Central memory CD4-positive, alpha-beta T cell (primary cell): ENCODE measurements around the gene COL13A1.

ENCODE experiments used
- DNase-seq: peaks from one replicate; pipeline ENCODE4 v3.0.0; 2022

Gene COL13A1

DNA sequence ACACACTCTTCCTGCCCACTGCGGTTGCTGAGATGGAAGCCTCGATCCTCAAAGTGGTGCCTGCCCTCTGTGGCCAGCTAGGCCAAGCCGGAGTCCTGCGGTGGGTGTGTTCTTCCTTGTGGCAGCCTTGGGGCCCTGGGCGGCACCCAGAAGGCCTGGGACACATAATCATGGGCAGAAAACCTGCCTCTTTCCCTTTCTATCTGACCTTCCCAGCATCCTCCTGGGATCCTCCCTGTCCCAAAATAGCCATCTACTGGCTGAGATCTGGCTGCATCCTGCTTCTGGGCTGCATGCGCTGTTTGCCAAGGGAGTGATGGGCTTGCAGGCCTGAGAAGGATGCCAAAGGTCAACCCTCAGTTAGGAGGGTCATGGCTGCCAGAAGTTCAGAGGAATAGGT is 23.9 kb downstream of the COL13A1 start:
- DNase-seq = no peak

DNA sequence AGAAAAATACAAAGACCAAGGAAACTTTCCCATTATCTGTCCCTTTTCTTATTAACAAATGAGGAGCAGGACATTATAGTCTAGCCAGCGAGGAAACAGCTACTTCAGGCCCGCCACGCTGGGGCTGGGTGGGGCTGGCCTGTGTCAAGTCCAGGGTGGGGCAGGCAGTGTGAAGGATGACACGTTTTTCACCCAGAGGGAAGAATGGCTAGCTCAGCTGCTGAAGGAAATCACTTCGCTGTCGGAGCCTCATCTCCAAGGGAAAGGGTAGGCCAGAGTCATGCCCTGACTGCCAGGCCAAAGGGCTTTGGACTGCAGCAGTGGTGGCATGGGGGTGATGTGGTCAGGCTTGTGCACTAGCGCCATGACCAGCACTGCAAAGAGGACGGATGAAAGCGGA is 24.4 kb downstream of the COL13A1 start:
- no peak for DNase-seq

DNA sequence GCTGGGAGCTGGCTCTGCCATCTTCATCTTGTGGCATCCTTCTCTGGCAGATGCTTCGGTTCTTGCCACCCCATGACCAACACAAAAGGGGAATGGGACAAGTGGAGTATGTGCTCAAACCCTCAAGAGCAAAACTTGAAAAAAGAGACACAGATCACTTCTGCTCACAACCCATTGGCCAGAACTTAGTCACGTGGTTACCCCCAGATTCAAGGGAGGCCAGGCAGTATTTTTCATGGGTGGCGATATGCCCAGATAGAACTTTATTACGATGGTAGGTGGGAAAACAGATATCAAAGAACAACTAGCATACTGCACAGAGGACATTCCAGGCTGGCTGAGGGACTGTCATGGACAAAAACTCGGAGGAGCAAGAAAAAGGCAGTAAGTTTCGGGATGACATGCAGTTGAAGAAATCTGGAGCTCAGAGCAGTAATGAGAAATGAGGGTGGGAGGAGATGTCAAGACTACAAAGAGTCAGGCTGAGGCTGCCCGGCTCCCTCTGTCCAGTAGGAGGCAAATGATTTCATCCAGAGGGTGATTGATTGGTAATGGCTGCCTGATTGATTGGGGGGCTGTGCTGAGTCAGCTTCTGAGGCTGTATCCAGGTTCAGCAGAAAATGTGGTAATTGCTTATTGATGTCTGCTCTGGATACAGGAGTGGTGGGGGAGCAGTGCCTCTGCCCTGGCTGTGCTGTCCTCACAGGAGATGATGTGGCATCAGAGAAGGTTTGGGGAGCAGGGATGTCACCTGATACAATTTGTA is 25.3 kb downstream of the COL13A1 start:
- DNase-seq = no peak

DNA sequence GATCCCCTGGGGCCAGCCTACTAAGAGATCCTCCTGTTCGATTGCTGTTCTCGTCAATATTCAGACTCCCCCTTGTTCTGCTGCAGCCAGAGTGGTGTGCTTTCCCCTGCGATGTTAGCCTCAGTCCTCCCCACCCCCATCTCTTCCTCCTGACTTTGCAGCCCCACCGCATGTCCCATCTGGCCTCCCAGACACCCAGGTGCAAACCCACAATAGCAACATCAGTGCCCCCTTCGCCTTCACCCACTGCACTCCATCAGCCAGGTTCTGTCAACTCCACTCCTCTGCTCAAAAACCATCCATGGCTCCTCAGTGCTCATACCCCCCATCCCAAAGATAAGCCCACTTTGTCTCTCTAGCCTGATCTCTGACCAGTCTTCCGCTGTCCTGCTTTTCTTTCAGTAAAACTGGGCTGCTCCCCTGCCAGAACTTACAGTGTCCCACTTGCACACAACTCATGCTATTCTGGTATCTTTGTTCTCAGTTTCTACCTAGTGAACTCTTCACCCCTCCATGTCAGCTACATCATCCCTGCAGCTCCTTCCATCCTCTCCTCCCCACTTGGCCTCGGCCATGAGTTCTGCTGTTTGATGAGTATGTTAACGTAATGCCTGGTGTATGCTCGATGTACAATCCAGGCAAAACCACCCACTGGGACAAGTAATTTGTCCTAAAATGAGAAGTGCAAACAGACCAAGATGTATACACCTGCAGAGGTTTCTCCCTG is 26.6 kb downstream of the COL13A1 start:
- no peak for DNase-seq

DNA sequence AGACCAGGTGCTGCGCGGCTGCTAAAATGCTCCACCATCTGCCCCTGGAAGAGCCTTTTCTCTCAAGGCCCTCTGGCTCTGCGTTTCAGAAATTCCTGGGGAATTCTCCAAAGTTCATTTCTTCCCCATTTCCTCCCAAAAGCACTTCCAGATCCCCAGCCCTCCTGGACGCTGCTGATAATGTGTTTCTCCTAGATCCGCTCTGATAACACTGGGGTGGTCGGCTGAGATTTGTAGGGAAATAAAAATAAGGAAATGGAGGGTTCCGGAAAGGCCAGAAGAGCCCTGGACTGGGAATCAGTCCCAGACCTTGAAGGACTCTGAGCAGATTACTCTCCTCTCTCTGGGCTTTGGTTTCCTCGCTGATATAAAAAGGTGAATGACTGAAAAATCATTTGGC is 28.1 kb downstream of the COL13A1 start:
- DNase-seq = no peak

DNA sequence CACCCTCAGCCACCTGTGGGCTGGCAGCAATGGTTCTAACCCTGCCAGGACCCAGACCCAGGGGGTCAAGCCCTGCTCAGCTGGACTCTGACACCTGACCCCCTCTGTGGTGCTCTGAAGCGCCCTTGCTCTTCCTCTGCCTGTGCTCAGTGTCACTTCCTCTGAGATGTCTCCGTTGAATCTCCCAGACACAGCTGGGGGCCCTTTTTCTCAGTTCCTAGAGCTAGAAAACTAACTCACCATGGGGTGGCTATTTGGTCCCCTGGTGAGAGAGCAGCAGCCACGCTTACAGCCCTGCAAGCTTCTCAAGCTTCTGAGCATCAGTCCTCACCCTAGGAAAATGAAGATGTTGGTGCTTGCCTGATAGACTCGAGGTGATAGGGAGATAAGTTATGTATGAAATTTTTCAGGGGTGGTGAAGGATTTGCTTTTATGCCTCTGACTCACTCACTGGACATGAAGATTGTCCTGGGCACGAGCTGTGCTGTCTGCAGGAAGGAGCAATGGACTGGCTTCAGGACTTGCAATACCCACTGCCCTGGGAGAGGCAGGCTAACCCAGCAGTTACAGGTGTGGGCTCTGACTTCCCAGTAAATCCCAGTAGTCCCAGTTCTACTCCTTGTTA is 29.6 kb downstream of the COL13A1 start:
- no peak for DNase-seq

DNA sequence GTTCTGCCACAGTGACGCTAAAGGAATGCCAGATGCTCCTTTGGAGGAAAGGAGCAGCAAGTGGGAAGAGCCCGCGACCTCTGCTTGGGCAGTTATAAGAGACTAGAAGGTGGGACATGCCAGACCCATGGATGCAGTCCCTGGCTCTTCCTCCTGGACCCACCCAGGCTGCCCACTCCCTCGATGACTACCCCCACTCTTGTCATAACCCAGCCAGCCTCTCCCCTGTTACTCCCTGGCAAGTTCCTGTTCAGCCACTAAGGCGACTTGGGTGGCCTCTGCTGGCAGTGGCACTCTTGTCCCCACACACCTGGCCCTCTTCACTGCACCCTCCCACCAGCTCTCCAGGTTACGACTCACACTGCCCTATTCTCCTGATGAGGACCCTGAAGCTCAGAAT is 33.5 kb downstream of the COL13A1 start:
- DNase-seq = no peak

DNA sequence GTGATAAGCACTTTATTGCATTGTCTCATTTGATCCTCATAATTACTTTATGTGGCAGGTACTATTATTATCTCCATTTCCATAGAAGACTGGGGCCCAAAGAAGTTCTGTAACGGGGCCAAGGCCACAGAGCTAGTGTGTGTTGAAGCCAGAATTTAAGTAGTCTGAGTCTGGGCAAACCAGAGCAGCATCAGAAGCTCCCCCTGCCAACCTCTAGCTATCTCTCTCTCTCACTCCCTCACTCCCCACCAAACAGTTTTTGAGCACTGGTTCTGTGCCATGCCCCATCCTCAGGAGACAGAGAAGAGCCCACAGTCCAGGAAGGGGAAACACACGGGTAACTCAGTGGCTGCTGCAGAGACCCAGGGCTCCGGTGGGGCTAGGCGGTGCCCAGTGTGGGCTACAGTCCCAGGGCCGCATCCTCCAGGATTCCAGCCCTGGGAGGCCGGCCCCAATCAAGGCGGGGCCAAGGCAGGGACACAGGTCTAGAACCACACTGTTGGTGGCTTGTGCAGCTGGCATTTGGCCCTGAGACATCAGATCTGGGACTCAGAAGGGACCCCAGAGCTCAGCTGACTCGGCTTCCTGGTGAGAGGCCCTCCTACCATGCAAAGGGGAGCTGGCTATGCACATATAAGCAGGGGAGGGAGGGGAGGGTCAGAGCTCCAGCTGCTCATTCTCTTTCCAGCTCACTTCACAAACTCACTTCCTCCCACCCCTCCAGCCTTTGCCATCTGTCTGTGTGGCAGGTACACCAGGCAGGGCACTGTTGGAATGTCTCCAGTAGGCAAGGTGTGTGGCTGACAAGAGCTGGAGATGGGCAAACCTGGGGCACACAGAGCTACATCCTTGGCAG is 34.4 kb downstream of the COL13A1 start:
- DNase-seq = no peak

DNA sequence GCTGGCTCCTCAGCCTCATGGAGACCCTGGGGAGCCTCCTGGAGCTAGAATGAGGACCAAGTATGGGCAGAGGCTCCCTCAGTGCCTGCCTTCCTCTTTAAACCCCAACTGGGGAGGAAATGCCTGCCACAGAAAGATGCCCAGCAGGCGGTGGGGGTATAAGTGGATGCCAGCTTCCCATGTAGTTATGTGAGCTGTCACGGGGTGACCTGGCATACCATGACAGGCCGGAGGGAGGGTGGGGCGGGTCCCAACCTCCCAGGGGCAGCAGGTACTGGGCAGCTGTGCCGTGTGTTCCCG is 35.0 kb downstream of the COL13A1 start:
- DNase-seq = no peak

DNA sequence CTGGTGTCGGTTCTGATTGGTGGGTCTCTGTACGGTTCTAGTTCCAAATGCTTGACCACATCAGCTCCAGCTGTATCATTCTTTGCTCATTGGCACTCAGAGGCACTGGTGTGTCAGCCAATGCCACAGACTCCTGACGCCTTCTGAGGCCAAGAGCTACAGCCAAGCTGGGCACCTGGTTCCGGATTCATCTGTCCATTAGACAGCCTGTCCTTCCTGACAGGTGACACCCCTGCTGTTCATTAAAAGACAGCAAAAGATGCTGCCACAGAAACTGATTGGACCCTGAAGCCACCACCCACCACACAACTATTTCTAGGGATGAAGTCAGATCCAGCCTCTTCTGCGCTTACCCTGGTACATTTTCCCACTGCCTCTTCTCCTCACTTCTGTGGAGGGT is 35.6 kb downstream of the COL13A1 start:
- no peak for DNase-seq

DNA sequence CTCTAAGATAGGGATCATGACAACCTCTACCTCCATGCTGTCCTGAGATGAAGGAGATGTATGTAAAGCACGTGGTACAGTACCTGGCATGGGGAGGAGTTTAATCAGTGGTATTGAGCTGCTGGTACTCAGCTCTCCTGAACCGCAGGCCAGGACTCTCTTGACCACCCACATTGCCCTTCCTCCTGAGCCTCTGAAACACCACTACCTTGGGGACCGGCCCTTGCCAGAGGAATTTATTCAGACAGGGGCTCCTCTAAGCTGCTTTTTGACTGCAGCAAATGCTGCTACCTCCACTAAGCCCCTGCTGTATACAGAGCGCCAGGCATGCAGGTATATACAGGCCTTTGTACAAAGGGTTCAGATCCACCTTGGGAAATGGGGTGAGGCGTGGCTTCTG is 36.7 kb downstream of the COL13A1 start:
- no peak for DNase-seq

DNA sequence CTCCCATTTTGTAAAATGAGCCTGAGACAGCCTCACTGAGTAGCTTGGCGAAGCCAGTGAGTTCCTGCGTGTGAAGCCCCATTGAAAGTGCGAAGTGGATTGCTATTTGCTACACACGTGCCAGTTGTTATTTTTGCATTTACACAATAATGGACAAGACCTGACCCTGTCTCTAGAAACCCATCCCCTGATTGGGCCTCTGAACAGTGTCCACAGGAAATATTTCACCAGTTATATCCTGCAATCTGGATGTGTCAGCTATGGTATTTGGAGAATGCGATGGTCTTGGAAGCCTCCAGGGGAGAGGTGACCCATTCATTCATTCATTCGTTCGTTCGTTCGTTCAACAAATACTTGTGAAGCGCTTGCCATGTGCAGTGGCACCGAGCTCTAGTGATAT is 37.1 kb downstream of the COL13A1 start:
- no peak for DNase-seq

DNA sequence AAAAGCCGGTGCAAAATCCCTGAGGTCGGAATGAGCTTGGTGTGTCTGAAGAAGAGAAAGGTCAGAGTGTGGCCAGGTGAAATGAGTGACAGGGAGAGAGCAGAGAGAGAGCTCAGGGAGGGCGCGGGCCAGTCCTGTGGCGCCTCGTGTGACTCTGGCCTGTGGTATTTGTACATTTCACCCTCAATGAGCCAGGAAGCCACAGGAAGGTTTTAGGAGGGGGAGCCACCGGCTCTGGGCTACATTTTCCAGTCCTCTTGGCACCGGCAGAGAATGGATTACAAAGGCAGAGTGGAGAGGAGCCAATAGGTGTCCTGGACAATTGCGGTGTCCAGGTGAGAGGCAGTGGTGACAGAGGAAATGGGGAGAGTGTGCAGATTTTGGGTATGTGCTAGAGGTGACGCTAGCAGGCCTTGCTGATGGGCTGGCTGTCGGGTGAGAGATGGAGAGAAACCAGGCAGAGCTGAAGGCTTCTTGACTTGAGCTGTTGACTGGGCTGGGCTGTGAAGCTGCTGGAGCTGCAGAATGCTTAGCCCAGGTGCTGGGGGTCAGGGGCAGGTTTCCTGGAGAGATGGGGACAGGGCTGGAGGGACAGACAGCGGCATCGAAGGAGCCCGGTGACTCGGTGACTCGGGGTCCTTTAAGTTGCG is 38.1 kb downstream of the COL13A1 start:
- no peak for DNase-seq

DNA sequence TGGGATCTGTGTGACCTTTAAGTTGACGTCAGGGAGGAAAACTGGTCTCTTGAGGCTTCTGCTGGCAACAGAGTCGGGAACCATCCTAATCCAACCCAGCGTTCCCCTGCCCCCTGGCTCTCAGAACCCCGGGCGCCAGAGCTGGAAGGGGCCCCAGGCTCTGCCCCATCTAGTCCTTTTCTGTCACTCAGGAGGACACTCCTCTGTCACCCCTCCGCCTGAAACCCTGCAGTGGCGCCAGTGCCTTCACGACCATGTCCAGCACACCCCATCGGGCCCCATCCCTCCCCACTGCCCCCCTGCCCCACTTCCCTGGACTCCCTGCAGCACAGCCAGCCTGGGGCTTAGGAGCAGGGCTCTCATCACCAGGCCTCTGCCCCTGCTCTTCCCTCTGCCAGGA is 39.1 kb downstream of the COL13A1 start:
- DNase-seq = no peak

DNA sequence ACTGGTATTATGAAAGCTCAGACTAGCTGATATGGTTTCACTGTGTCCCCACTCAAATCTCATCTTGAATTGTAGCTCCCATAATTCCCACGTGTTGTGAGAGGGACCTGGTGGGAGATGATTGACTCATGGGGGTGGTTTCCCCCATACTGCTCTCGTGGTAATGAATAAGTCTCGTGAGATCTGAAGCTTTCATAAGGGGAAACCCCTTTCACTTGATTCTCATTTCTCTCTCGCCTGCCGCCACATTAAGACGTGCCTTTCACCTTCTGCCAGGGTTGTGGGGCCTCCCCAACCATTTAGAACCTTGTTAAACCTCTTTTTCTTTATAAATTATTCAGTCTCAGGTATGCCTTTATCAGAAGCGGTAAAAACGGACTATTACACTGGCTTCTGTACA is 40.3 kb downstream of the COL13A1 start:
- DNase-seq = no peak

DNA sequence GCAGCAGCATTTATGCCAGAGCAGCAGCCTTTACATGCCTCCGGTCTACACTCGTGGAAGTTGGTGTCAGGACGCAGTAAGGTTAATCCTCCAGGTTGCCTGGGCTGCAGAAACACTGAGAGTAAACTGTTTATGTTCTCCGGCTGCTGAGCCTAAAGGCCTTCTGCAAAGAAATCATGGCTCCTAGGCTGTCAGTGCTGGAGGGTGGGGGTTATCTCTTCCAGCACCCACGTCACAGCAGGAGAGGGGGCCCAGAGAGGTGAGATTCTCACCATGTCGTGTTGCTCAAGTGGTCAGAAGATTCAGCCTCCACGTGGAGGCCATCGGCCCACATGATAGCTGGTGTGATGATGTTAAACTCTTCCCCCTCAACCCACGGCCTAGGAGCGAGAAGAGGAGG is 41.2 kb downstream of the COL13A1 start:
- DNase-seq = no peak

DNA sequence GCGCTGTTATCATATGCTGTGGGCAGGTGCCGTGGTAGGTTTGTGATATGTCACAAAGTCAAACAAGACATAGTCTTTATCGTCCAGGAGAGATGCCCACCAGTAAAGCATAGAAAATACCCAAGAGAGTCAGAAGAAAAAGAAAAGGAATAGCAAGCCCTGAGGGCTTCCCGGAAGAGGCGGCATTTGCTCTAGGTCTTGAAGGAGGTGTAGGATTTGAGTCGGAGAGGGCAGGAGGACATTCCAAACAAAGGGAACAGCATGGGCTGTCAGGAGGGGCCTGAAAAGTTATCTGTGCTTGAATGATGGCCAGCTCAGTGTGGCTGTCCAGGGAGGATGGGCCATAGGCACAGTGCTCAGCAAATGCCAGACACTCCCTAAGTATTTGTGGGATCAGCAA is 42.2 kb downstream of the COL13A1 start:
- no peak for DNase-seq

DNA sequence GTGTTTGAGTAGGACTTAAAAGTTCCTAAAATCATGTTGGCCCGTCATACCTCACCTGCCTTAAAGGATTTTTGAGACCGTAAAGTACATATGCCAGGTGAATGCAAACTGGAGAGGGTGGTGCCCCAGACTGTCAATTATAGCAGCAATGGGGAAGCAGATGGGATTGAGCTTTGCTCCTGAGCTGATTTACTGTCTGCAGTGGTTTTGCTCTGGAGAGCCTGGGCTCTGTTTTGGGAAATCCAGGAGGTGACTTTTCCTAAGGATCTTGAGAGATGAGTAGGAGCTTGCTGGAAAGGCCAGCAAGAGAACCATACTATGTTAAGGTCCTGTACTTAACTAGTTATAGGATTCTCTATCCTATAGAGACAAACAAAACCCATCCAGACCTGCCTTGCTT is 43.0 kb downstream of the COL13A1 start:
- no peak for DNase-seq

DNA sequence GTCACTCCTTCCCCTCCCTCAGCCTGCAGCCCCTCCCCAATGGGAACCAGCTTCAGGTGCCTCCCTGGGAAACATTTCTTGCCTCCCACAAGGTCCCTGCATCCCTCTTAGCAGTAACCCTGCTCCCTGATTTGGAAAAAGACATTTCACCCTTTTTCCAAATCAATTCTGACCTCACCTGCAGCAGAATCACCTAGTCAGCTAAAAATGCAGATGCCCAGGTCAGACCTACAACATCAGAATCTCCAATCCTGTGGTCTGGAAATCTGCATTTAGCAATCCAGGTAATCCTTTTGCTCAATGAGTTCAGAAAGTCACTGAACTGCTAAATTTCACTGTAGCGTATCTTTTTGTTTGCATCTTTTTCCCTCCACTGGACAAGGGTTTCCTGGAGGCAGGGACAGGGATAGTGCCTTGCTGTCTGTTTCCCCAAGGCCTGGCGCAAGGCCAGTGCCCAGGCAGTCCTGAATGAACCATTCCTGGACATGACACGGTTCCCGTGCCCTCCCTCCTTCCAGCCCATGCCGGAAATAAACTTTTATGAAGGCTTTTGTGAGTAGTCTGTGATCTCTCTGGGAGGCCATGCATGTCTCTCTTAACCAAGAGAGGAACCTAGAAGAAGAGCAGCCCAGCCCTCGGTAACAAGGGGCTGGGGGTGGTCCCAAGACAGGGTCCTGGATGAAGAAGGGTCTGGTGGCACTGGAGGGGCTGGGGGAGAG is 44.0 kb downstream of the COL13A1 start:
- no peak for DNase-seq

DNA sequence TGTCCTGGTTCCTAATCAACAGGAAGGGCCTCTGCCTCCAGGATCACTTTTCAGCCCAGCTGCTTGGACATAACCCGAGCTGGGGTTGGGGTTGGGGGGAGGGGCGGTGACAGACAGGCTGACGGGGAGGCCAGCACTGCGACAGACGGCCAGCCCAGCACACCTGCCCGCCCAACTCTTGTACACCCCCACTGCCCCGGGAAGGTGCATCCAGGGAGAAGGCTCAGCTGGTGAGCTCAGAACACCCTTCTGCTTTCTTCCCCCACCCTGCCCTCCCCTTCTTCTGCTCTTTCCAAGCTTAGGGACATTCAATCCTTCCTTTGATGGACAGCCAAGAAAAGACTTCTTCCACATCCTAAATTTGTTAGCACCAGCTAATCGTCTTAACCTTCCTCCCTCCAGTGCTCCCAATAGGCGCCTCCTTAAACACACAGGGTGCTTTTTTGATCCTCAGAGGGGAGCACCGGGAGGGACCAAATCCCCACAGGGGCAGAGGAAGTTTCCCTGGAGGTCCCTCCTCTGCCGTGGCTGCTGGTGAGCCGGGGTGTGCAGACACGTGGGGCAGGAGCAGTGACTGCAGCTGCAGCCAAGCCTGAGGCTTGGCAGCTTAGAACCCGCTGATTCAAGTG is 44.7 kb downstream of the COL13A1 start:
- no peak for DNase-seq

DNA sequence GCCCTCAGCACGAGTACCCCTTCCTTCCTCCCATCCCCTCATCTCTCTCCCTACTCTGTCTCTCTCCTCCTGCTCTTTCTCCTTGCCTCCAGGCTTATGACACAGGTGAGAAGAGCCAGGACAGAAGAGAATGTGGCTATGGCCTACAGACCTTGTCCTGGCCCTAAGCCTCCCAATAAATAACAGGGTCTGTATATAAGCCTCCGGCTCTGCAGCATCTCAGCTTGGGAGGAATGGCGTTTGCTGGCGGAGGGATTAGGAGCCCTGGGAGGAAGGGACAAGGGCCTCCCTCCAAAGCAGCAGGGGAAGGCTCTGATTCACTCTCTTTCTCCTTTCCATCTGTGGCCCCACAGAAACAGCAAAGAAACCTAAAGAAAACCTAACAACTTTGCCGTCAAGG is 45.8 kb downstream of the COL13A1 start:
- DNase-seq = no peak

DNA sequence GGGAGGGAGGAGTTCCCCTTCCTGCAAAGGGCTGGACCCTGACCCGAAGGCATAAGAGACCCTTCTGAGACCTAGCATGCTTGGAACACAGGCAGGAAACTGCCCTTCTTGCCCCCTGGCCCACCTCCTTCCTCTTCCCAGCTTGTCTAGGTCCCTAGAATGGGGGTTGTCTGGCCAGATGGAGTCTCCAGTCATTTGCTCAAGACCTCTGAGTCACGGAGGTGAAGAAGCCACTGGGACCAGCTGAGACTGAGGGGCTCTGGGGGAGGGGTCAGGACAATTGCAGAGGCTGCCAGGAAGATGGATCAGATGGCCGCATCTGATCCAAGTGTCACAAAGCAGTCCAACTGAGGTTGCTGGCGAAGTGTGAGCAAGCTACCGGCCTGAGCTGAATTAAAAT is 46.2 kb downstream of the COL13A1 start:
- no peak for DNase-seq
